PC-3 (cell line): ENCODE measurements around the gene MTX1. TPM values are rescaled to one million over a fixed set of nuclear protein-coding genes. Genes with fewer than 3 reads are reported as not detected.

Source experiments
- ATAC-seq: fragments of 200-7000 bp; cut with Tn5 transposase; 2 replicates; pipeline ENCODE4 v1.9.1; 2020; ENCODE audit warnings: mild to moderate bottlenecking, moderate library complexity
- BruUV-seq: library from RNA; stranded (reverse); fragments of 400-500 nt; replicated peaks from 2 replicates; lab custom pipeline; 2021; lab: Mats Ljungman, UMichigan
- CTCF ChIA-PET: fragments of 300-600 bp; sonication (Branson Sonifier 250); formaldehyde crosslinking; loops from one replicate; lab custom pipeline; 2022; ENCODE audit warnings: antibody characterized with exemption; lab: Charles Lee
- POLR2A ChIA-PET: fragments of 300-600 bp; sonication (Branson Sonifier 250); formaldehyde crosslinking; loops from one replicate; lab custom pipeline; 2022; ENCODE audit warnings: antibody characterized with exemption; ENCODE audit not compliant: unreplicated experiment; lab: Charles Lee
- DNase-seq: peaks from one replicate; pipeline ENCODE4 v3.0.0-alpha.2; 2015
- H2AFZ ChIP-seq: fragments of 300-600 bp; sonication (generic); 2 replicates; pipeline ENCODE4 v1.6.0; 2016; ENCODE audit warnings: antibody characterized with exemption, low read length
- H3F3A ChIP-seq: fragments of 300-600 bp; sonication (generic); one replicate; pipeline ENCODE4 v1.6.0; 2017; ENCODE audit warnings: antibody characterized with exemption, low read length, control low read depth, mild to moderate bottlenecking; ENCODE audit not compliant: unreplicated experiment
- H3K27ac ChIP-seq: fragments of 300-600 bp; sonication (generic); 2 replicates; pipeline ENCODE4 v1.5.1; 2016; ENCODE audit warnings: mild to moderate bottlenecking, low read length
- H3K27me3 ChIP-seq: fragments of 300-600 bp; sonication (generic); 2 replicates; pipeline ENCODE4 v1.6.1; 2016; ENCODE audit warnings: low read length, mixed read lengths
- H3K36me3 ChIP-seq: fragments of 300-600 bp; sonication (generic); 2 replicates; pipeline ENCODE4 v1.6.1; 2016; ENCODE audit warnings: low read depth, mixed run types, low read length, mixed read lengths
- H3K4me1 ChIP-seq: fragments of 300-600 bp; sonication (generic); 2 replicates; pipeline ENCODE4 v1.5.1; 2016; ENCODE audit warnings: low read length; ENCODE audit not compliant: insufficient read depth
- H3K4me2 ChIP-seq: fragments of 300-600 bp; sonication (generic); 2 replicates; pipeline ENCODE4 v1.6.0; 2016; ENCODE audit warnings: low read length
- H3K4me3 ChIP-seq: fragments of 300-600 bp; sonication (generic); 2 replicates; pipeline ENCODE4 v1.5.1; 2016; ENCODE audit warnings: mild to moderate bottlenecking, low read length, mixed read lengths
- H3K79me2 ChIP-seq: fragments of 300-600 bp; sonication (generic); 2 replicates; pipeline ENCODE4 v1.6.1; 2017; ENCODE audit warnings: low read length, mixed read lengths
- H3K9ac ChIP-seq: fragments of 300-600 bp; sonication (generic); 2 replicates; pipeline ENCODE4 v1.6.0; 2016; ENCODE audit warnings: mild to moderate bottlenecking, low read length
- H3K9me2 ChIP-seq: fragments of 300-600 bp; sonication (generic); replicated peaks from 2 replicates; pipeline ENCODE4 v1.6.1; 2016; ENCODE audit warnings: mixed run types, low read length, mixed read lengths
- H3K9me3 ChIP-seq: fragments of 300-600 bp; sonication (generic); 2 replicates; pipeline ENCODE4 v1.6.1; 2016; ENCODE audit warnings: low read length, mixed read lengths
- H4K20me1 ChIP-seq: fragments of 300-600 bp; sonication (generic); 2 replicates; pipeline ENCODE4 v1.6.1; 2016; ENCODE audit warnings: low read length, mixed read lengths
- EZH2 ChIP-seq: fragments of 300-600 bp; sonication (generic); IDR thresholded peaks from one replicate; pipeline ENCODE4 v1.6.1; 2017; ENCODE audit warnings: antibody characterized with exemption, mild to moderate bottlenecking, low read length; ENCODE audit not compliant: unreplicated experiment
- EZH2phosphoT487 ChIP-seq: fragments of 300-600 bp; sonication (generic); IDR thresholded peaks from 2 replicates; pipeline ENCODE4 v1.6.1; 2018; ENCODE audit warnings: mild to moderate bottlenecking, antibody characterized with exemption, low read length, borderline replicate concordance
- intact Hi-C: fragments of 100-400 bp; cut with micrococcal nuclease; formaldehyde crosslinking; loops from 2 replicates; pipeline ENCODE4 v1.9.0; 2023
- total RNA-seq: library from RNA; depleted of rRNA; stranded (reverse); fragments of >200 nt; gene quantifications from 2 replicates; pipeline ENCODE4 v1.2.3, GENCODE V29; 2014
- TF ChIP-seq, protein P1 (sequence below): fragments of 300-600 bp; sonication (generic); conservative IDR thresholded peaks from 2 replicates; pipeline ENCODE4 v1.5.1; 2017; ENCODE audit warnings: antibody characterized with exemption, low read depth, mild to moderate bottlenecking, low read length

MTX1 gene
- total RNA-seq, 1 experiment from 2014 or later, result 152 TPM

DNA sequence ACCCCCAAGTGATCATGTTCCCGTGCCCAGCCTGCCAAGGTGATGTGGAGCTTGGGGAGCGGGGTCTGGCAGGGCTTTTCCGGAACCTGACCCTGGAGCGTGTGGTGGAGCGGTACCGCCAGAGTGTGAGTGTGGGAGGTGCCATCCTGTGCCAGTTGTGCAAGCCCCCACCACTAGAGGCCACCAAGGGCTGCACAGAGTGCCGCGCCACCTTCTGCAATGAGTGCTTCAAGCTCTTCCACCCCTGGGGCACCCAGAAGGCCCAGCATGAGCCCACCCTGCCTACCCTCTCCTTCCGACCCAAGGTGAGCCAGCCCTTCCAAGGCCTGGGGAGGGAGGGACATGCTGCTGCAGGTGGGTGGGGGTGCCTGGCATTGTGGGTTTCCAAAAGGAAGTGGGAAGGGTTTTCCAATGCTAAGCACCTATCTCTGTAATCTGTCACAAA, 32.5 kb upstream of the MTX1 start:
- no peaks in the 10 kb centered on the region for H3K9me2 ChIP-seq
- H3K9ac ChIP-seq, result no peak overlapping the region
- no peak overlapping the region for H3K27ac ChIP-seq
- no peak for ATAC-seq
- H3K27me3 ChIP-seq, result no peaks in the 10 kb centered on the region
- no TSS peak for BruUV-seq
- H4K20me1 ChIP-seq, result no peaks in the 10 kb centered on the region
- intact Hi-C loops, result loop anchor here (1.0 to 5.0 kb wide), 3 partner anchors 17 to 416 kb away; no protein-coding TSS in a partner anchor
- H2AFZ ChIP-seq, result no peak overlapping the region
- peaks cover 20% of the 10 kb centered on the region for H3K79me2 ChIP-seq
- no peaks in the 10 kb centered on the region; the same call in 1 of the 2 replicates for H3K36me3 ChIP-seq
- no peak overlapping the region for H3K4me2 ChIP-seq
- peaks cover 29% of the 10 kb centered on the region for H3K4me1 ChIP-seq
- peaks cover 4% of the 10 kb centered on the region for H3F3A ChIP-seq
- TF ChIP-seq, protein P1, sequence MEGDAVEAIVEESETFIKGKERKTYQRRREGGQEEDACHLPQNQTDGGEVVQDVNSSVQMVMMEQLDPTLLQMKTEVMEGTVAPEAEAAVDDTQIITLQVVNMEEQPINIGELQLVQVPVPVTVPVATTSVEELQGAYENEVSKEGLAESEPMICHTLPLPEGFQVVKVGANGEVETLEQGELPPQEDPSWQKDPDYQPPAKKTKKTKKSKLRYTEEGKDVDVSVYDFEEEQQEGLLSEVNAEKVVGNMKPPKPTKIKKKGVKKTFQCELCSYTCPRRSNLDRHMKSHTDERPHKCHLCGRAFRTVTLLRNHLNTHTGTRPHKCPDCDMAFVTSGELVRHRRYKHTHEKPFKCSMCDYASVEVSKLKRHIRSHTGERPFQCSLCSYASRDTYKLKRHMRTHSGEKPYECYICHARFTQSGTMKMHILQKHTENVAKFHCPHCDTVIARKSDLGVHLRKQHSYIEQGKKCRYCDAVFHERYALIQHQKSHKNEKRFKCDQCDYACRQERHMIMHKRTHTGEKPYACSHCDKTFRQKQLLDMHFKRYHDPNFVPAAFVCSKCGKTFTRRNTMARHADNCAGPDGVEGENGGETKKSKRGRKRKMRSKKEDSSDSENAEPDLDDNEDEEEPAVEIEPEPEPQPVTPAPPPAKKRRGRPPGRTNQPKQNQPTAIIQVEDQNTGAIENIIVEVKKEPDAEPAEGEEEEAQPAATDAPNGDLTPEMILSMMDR, result no peak
- TF ChIP-seq EZH2phosphoT487, result no peak
- H3K9me3 ChIP-seq, result no peaks in the 10 kb centered on the region
- H3K4me3 ChIP-seq, result no peak overlapping the region
- ChIA-PET POLR2A (interaction anchor here (0.6 kb wide), 1 partner anchor 33 kb away, joined by 3 read pairs; no protein-coding TSS in a partner anchor), CTCF (interaction anchor here (1.2 kb wide), 1 partner anchor 17 kb away, joined by 8 read pairs; no protein-coding TSS in a partner anchor)
- DNase-seq, result peak; percentile 27

DNA sequence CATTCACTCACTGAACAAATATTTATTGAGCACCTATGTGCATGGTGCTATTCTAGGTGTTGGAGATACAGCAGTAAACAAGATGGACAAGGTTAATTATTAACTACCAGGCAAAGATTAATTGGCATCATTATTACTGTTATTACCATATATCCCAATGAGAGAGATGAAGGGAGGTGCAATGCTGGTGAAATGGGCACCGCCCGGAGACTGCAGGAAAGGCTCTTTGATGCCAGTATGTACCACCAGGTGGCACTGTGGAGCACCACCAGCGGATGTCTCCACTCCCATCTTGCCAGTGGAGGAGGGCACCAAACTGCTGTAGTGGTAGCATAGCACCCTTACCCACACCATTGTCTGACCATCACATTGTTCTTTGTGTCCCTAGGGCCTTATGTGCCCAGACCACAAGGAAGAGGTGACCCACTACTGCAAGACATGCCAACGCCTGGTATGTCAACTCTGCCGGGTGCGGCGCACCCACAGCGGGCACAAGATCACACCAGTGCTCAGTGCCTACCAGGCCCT, 31.9 kb upstream of the MTX1 start:
- ATAC-seq (peak; percentile 56), DNase-seq (peak; percentile 92)
- ChIA-PET POLR2A (interaction anchor here (0.6 kb wide), 1 partner anchor 33 kb away, joined by 3 read pairs; no protein-coding TSS in a partner anchor), CTCF (interaction anchor here (1.2 kb wide), 1 partner anchor 16 kb away, joined by 8 read pairs; no protein-coding TSS in a partner anchor)
- H3F3A ChIP-seq, result peaks cover 4% of the 10 kb centered on the region
- no peaks in the 10 kb centered on the region for H3K9me3 ChIP-seq
- H3K4me3 ChIP-seq, result no peak overlapping the region
- H4K20me1 ChIP-seq, result no peaks in the 10 kb centered on the region
- peaks cover 15% of the 10 kb centered on the region for H3K79me2 ChIP-seq
- intact Hi-C loops, result loop anchor here (1.0 to 5.0 kb wide), 3 partner anchors 16 to 416 kb away; no protein-coding TSS in a partner anchor
- peak overlapping the region; percentile 39 for H3K4me2 ChIP-seq
- H2AFZ ChIP-seq, result no peak overlapping the region
- BruUV-seq, result no TSS peak
- H3K9me2 ChIP-seq, result no peaks in the 10 kb centered on the region
- H3K4me1 ChIP-seq, result peaks cover 29% of the 10 kb centered on the region
- no peaks in the 10 kb centered on the region; the same call in 1 of the 2 replicates for H3K36me3 ChIP-seq
- peak overlapping the region; percentile 43 for H3K27ac ChIP-seq
- no peak for TF ChIP-seq EZH2
- TF ChIP-seq, protein P1, result peak; percentile 95
- TF ChIP-seq EZH2phosphoT487, result no peak
- 0 out of 2 replicates have a peak overlapping the region, but pooled peaks have one; percentile 18 for H3K9ac ChIP-seq
- no peaks in the 10 kb centered on the region for H3K27me3 ChIP-seq
